ENCODE measurements around the gene EFHD1.

DNA sequence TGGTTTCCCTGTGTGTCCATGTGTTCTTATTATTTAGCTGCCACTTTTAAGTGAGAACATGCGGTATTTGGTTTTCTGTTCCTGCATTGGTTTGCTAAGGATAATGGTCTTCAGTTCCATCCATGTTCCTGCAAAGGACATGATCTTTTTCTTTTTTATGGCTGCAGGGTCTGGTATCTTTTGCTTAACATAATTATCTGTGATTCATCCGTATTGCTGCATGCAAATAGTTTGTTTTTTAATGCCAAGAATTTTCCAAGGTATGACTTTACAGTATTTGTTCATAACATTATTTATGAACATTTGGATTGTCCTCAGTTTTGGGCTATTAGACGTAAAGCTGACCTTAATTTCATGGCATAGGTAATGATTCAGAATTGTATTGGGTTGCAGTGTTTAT lies 81.6 kb downstream of the EFHD1 start:
- TF ChIP-seq, protein P1, sequence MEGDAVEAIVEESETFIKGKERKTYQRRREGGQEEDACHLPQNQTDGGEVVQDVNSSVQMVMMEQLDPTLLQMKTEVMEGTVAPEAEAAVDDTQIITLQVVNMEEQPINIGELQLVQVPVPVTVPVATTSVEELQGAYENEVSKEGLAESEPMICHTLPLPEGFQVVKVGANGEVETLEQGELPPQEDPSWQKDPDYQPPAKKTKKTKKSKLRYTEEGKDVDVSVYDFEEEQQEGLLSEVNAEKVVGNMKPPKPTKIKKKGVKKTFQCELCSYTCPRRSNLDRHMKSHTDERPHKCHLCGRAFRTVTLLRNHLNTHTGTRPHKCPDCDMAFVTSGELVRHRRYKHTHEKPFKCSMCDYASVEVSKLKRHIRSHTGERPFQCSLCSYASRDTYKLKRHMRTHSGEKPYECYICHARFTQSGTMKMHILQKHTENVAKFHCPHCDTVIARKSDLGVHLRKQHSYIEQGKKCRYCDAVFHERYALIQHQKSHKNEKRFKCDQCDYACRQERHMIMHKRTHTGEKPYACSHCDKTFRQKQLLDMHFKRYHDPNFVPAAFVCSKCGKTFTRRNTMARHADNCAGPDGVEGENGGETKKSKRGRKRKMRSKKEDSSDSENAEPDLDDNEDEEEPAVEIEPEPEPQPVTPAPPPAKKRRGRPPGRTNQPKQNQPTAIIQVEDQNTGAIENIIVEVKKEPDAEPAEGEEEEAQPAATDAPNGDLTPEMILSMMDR (conservative IDR thresholded peaks at IDR 0.05), result no peak
- TF ChIP-seq ZFX (IDR thresholded peaks at IDR 0.05), result no peak

Data from C4-2B (cell line).